Fibroblast of villous mesenchyme (primary cell): ENCODE data around the gene PON3. TPM values are rescaled to one million over a fixed set of nuclear protein-coding genes. Genes with fewer than 3 reads are reported as not detected.
"Not testable (repeated sequence)": the region's sequence is repeated elsewhere in the genome, so short reads cannot be mapped to it uniquely, and the experiment has no call there.

Experiments
- DNase-seq: peaks from one replicate; pipeline ENCODE4 v3.0.0-alpha.2; 2010; ENCODE audit warnings: low read depth
- H3K4me3 ChIP-seq: 2 replicates; pipeline ENCODE4 v1.5.1; 2011; ENCODE audit warnings: low read depth, mild to moderate bottlenecking, low read length
- total RNA-seq: library from RNA; depleted of rRNA; stranded (reverse); fragments of >200 nt; gene quantifications from 2 replicates; pipeline ENCODE4 v1.2.3, GENCODE V29; 2012
- TF ChIP-seq, protein P1 (sequence below): IDR thresholded peaks from 2 replicates; pipeline ENCODE4 v1.5.1; 2012; ENCODE audit warnings: low read depth, mild to moderate bottlenecking, low read length; ENCODE audit not compliant: insufficient read depth

Gene PON3
- total RNA-seq, 1 donor: not detected

DNA sequence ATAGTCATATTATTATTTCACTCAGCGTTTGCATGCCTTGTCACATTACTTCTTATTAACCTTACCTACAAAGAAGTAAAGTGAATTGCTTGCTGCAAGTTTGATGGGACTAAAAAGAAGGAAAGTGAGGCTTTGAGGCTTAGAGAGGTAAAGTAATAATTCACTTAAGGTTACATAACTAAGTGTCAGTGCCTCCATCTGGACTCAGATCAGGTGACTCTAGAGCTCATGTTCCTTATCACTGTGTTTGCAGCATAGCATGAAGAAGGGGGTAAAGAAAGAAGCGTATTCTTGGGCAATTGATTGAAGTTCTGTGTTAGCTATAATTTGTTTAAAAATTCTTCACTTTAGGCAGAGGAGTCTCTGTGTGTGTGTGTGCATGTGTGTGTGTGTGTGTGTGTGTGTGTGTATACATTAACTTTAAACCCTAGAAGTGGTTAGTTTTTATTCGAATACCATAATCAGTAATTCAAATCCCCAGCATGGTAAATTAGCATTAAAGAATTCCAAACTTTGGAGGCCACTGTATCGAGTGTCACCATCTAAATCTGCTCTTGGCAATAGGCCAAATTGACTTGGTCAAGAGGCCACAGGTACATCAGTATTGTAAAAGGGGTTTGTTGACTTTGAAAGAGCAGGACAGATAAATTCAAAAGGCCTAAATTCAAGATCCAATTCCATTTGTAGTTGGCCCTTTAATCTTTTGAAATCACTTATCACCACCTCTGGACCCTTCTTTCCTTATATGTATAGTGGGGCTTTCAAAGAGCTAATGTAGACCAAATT lies 2.2 kb upstream of the PON3 start:
- H3K4me3 ChIP-seq: no peak overlapping the region
- DNase-seq: no peak
- TF ChIP-seq, protein P1, sequence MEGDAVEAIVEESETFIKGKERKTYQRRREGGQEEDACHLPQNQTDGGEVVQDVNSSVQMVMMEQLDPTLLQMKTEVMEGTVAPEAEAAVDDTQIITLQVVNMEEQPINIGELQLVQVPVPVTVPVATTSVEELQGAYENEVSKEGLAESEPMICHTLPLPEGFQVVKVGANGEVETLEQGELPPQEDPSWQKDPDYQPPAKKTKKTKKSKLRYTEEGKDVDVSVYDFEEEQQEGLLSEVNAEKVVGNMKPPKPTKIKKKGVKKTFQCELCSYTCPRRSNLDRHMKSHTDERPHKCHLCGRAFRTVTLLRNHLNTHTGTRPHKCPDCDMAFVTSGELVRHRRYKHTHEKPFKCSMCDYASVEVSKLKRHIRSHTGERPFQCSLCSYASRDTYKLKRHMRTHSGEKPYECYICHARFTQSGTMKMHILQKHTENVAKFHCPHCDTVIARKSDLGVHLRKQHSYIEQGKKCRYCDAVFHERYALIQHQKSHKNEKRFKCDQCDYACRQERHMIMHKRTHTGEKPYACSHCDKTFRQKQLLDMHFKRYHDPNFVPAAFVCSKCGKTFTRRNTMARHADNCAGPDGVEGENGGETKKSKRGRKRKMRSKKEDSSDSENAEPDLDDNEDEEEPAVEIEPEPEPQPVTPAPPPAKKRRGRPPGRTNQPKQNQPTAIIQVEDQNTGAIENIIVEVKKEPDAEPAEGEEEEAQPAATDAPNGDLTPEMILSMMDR: no peak

DNA sequence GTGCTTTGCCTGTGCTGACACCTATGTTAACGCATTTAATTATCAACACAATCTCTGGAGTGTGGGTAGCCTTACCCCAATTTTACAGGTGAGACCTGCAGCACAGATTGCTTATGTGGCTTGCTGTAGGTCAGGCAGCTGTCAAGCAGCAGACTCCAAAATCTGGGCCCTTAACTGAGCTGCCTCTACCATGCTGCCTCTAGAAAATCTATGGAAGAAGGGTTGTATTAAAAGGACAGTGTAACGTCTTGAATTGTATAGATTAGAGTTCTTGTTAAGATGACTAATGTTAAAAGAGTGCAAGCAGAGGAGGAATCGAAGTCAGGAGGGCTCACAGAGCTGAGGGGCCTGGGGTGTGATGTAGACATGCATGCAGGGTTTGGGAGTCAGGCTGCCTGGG lies 1.2 kb upstream of the PON3 start:
- TF ChIP-seq, protein P1: no peak
- no peak for DNase-seq
- H3K4me3 ChIP-seq: no peak overlapping the region

DNA sequence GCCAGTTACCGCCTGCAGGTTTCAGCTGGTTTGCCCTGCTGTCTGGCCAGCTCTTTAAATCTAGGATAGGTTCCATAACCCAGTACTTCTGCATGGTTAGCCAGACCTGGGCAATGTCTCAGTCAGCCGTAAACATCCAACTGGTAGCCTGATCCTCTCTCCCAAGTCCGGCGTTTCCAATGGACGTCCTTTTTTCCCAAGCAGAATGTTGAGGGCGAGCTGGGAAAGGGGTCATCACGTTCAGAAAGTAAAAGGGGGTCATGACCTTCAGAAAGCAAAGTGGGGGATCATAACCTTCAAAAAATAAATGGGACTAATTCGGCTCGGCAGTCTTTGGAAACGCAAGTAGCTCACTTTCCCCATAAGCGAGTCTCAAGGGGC lies 430 bp downstream of the PON3 start:
- TF ChIP-seq, protein P1: no peak
- H3K4me3 ChIP-seq: no peak overlapping the region
- no peak for DNase-seq

DNA sequence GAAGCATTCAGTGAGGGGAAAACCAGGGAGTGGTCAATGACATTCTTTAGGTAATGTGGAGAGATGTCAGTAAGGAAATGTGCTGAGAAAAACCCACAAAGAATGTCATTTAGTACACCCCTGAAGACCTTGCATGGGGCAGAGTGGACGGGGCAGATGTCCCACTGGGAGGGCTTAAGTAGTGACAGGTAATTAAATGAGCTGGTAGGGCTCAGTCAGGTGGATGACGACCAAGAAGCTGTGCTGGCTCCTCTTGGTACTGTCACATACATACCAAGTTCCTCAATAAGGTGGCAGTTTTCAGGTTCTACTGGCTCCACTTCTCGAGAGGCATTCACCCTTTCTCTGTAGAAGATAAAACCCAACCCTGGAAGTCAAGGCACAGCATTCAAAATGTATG lies 1.8 kb downstream of the PON3 start:
- TF ChIP-seq, protein P1: no peak
- H3K4me3 ChIP-seq: no peak overlapping the region
- DNase-seq: no peak

DNA sequence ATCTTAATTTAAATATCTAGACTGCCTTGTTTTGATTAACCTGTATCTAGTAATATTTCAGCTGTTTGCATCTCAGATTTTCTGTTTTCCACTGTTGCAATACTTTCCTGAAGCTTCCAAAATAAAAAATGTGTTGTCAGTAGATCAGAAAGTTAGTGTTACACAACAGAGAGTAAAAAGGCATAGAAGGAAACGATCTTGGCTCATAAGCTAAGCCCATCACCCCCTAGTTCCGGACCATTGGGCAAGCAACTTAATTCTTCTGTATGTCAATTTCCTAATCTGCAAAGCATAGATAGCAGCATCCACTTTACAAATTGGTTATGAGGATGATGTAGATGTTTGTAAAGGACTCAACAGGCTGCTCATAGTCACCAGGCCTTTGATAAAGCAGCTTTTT lies 4.4 kb downstream of the PON3 start:
- no peak overlapping the region for H3K4me3 ChIP-seq
- TF ChIP-seq, protein P1: no peak
- DNase-seq: peak; percentile 10

DNA sequence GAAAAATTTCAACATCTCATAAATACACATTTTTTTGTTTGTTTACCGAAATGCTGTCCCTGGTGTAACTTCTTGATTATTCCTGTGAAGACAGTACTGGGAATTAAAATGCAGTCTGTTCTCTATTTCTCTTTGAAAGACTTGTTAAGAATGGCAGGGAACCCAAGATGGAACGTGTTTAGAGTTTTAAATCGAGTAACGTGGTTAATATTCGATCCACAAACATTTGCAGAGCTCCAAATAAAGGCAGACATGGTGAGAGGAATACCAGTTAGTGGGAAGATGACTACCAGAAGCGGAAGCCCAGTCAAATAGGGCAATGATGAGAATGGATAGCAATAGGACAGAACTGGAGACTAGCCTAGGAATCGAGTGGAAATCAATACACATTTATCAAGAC lies 6.7 kb downstream of the PON3 start:
- DNase-seq: no peak
- TF ChIP-seq, protein P1: no peak
- H3K4me3 ChIP-seq: no peak overlapping the region

DNA sequence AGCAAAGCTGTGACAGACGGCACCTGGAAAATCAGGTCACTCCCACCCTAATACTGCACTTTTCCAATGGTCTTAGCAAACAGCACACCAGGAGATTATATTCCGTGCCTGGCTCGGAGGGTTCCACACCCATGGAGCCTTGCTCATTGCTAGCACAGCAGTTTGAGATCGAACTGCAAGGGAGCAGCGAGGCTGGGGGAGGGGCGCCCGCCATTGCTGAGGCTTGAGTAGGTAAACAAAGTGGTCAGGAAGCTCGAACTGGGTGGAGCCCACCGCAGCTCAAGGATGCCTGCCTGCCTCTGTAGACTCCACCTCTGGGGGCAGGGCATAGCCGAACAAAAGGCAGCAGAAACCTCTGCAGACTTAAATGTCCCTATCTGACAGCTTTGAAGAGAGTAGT lies 16.7 kb downstream of the PON3 start:
- DNase-seq, H3K4me3 ChIP-seq: not testable (repeated sequence)
